Measurements from ENCODE around the gene CGA.
"Not testable (repeated sequence)": the region's sequence is repeated elsewhere in the genome, so short reads cannot be mapped to it uniquely, and the experiment has no call there.

CGA gene

DNA sequence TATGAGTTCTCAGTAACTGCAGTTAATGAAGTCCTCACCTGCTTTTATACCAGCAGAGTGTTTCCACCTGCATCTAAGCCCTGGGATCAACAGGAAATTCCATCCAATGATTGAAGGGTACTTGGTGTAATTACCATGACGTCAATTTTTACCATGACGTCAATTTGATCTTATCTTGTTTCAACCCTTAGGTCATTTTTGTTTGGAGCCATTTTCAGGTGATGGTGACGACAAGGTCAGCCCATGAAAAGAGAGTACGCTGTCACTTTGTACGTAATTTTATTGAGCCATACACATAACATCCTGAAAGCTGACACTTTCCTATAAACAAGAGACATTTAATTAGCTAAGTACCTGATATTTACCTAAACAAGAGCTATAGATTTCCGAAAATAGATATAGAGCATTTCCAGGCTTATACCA lies at the start of gene CGA:
Gene CGA, minus strand, starts transcription at position 20 of the 423 bp plus-strand sequence. CDS start 6,906 bp downstream, outside the sequence.
- no peak for DNase-seq

- DNase-seq: not testable (repeated sequence)
Measured at GRCh38 chr6:87139927-87140326, 45.0 kb upstream of the CGA start.

DNA sequence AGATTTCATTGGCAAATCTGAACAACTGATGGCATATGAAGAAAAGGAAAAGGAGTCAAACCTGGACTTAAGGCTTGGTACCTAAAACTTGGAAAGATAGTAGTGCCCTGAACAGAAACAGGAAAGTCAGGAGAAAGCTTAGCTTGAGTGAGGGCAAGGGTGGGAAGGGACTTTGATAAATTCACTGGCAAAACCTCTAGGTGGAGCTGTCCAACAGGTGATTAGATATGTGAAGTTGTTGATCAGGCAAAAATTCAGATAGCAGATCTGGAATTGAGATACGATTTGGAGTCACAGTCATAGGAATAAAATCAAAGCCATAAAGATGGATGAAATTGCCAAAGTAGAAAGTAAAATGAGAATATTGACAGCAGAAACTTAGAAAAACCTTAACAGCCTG lies 44.3 kb upstream of the CGA start:
- no peak for DNase-seq

DNA sequence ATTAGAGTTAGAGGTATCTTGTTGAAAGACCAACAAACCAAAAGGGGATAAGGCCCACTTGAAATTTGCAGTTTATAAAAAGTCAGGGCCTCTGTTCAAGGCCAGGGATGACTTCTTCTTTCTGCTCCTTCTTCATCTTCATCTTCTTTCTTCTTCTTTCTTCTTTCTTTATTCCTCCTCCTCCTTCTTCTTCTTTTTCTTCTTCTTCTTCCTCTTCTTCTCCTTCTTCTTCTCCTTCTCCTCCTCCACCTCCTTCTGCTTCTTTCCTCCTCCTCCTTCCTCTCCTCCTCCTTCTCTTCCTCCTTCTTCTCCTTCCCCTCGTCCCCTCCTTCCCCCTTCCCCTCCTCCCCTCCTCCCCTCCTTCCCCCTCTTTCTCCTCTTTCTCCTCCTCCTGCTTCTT lies 42.1 kb upstream of the CGA start:
- DNase-seq: no peak

- no peak for DNase-seq
Measured at GRCh38 chr6:87127737-87128136, 32.8 kb upstream of the CGA start.

GRCh38 chr6:87126501-87126900 lies 31.6 kb upstream of the CGA start:
- no peak for DNase-seq

- DNase-seq: no peak
Measured at GRCh38 chr6:87124074-87124473, 29.2 kb upstream of the CGA start.

- DNase-seq: no peak
Measured at GRCh38 chr6:87122477-87122876, 27.6 kb upstream of the CGA start.

DNA sequence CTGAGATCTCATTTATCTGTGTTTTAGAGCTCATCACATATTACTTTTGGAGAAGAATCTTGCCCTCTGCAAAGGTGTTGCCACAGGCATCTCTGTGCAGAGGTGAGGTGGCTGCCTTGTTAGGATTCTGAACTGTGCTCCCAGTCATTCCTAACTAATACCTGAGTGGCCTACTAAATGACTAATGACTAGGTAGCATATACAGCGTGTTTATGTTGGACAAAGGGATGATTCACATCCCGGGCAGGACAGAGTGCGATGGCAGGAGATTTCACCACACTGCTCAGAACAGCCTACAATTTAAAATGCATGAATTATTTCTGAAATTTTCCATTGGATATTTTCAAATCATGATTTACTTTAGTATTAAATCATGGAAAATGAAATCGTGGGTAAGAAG lies 23.1 kb upstream of the CGA start:
- no peak for DNase-seq

DNA sequence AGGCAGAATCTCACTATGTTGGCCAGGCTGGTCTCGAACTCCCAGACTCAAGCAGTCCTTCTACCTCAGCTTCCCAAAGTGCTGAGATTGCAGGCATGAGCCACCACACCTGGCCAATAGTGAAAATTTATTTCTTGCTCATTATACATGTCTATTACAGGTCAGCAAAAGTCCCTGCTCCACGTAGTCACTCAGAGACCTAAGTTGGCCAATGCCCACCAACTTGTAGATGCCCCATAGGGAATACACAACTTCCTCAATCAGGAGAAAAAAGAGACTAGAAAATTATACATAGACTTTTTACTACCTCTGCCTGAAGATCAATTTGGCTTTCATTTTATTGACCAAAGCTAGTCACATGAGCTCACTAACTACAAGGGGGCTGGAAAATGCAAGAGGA lies 22.0 kb upstream of the CGA start:
- DNase-seq: no peak

DNA sequence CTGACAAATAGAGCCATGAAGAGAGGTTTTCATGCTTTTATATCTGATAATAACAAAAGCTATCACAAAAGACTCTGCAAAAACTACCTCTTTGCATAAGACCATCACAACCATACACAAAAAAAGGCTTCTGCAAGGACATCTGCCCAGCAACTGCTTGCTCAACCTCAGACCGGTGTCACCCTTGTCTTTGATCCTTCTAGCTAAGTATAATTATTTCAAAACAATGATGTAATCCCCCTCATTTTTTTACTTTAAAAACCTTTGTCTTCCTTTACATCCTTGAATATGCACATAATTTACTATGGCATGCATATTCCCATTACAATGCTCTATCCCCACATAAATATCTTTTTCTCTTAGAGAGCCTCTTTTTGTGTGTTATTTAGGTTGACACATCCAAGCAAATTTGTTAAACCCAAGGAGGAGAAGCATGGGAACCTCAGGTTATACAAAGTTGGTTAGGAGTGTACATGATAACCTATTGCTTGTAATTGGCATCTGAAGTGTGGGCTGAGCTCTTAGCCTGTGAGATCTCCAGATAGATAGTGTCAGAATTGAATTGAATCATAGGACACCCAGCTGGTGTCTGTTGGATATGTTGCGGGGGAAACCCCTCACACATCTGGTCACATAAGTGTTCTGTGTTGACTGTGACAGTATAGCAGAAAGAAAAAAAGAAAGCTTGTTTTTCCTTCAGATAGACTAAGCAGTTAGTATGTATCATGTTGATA lies 20.7 kb upstream of the CGA start:
- DNase-seq: no peak

GRCh38 chr6:87110636-87111035 lies 15.7 kb upstream of the CGA start:
- no peak for DNase-seq

GRCh38 chr6:87105823-87106222 lies 10.9 kb upstream of the CGA start:
- DNase-seq: no peak

GRCh38 chr6:87104667-87105066 lies 9.8 kb upstream of the CGA start:
- DNase-seq: no peak

DNA sequence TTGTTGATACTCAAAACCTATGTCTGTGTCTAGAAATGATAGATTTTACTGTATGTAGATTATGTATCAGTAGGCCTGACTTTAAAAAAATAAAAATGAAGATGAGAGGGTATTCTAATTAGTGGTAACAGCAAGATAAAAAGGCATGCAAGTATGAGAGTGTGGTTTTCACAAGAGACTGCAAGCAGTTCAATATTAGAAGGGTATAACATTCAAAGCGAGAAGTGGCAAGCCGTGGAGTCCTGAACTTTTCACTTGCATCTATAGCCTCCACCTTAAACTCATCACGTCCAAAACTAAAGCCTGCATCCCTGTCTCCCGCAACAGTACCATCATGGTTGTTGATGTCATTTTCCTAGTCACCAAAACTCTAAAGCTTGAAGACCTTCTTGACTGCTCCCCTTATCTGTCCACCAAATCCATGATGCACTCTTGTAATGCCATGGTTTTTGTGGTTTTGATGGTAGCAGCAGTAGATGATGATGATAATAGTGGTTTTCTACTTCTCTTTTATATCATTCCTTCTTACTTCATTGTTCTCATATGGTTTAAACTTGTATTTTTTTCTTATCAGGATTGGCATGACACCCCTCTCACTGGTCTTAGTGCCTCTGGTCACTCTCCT lies 9.2 kb upstream of the CGA start:
- DNase-seq: no peak

- DNase-seq: no peak
Measured at GRCh38 chr6:87102151-87102621, 7.3 kb upstream of the CGA start.

GRCh38 chr6:87101067-87101466 lies 6.2 kb upstream of the CGA start:
- DNase-seq: no peak

DNA sequence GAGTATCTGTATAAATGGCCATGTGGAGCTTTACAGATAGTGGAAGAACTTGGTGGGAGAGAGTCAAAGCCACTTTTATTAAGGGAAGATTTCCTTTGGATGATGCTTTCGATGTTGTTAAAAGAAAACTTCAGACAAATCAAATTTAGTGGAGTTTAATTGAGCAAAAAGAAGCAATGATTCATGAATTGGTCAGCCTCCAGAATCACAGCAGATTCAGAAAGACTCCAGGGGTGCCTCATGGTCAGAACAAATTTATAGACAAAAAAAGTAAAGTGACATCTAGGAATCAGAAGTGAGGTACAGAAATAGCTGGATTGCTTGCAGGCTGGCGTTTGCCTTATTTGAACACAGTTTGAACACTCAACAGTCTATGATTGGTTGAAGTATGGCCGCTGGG lies 5.3 kb upstream of the CGA start:
- DNase-seq: no peak

DNA sequence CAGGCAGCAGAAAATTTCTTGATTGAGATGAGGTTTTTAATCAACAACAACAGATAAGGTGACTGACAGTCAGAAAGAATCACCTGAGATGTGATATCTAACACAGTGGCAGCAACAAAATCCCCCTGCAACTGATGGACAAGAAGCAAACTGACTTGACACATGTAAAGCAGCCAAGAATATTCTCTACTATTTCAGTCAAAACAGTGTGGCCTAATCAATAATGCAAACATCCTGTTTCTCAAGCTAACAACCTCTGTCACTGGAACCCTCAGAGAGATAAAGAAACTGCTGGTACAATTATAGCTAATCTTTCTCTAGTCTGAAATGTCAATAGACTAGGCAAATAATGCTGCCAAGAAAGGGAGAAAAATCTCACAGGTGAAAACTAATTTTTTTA lies 4.6 kb upstream of the CGA start:
- no peak for DNase-seq

GRCh38 chr6:87094576-87094975 lies 330 bp downstream of the CGA start:
- DNase-seq: no peak

DNA sequence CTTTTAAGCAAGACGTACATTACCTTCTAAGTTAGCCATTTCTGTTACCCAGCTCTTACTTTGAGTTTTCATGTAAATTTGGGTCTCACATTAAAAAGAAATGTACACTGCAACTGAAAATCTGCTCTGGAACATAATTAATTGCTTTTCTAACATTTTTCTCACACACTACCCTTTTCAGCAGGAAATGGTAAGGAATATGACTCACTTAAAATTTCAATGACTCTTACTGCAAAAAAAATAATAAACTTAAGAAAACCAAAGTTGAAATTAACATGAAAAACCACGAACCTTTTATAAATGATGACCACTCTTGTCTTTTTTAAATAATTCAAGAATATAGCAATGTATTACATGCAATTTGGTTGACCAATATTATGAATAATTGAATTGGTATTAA lies 1.3 kb downstream of the CGA start:
- DNase-seq: no peak

GRCh38 chr6:87093199-87093598 lies 1.7 kb downstream of the CGA start:
- DNase-seq: no peak

- no peak for DNase-seq
Measured at GRCh38 chr6:87092435-87092834, 2.5 kb downstream of the CGA start.

DNA sequence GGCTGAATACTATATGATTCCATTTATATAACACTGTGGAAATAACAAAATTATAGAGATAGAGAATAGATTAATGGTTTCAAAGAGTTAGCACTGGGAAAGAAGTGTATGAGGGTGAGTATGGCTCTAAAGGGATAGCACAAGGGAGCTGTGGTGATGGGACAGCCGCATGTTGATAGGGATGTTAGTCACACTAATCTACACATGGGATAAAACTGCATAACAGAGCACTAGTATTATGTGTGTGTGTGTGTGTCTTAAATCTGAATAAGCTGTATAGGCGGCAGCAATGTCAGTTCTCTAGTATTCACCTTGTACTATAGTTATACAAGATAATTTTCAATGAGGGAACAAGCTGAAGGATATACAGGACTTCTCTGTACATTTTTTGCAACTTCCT lies 5.8 kb downstream of the CGA start:
- DNase-seq: no peak

DNA sequence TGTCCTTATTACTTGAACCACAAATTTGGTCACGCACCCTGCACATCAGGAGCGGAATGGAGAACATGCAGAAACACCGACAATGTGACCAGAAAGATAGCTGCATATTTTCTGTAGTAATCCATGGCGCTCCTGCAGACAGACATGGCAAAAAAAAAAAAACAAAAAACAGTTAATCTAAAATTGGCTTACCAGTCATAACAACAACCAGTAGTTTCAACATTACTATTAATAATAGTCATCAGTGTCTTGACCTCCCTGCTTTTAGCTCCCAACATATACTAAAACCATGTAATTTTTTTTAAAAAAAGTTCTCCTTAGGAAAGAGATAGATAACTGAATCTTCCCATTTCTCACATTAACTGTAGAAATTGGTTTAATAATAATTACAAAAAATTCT lies 6.8 kb downstream of the CGA start:
- no peak for DNase-seq

Measured in activated effector memory CD4-positive, alpha-beta T cell treated with Interleukin-2 at 50 U/mL for 16 hours (primary cell).